Measurements from ENCODE around the gene SLC7A7. TPM values are rescaled to one million over a fixed set of nuclear protein-coding genes. Genes with fewer than 3 reads are reported as not detected.

The SLC7A7 gene
- total and polyA plus RNA-seq, 9 of the 15 experiments (the other 6 are each of a cell fraction or from before 2014, with no cell fraction given): 0.07 to 0.68 (median 0.41) TPM

DNA sequence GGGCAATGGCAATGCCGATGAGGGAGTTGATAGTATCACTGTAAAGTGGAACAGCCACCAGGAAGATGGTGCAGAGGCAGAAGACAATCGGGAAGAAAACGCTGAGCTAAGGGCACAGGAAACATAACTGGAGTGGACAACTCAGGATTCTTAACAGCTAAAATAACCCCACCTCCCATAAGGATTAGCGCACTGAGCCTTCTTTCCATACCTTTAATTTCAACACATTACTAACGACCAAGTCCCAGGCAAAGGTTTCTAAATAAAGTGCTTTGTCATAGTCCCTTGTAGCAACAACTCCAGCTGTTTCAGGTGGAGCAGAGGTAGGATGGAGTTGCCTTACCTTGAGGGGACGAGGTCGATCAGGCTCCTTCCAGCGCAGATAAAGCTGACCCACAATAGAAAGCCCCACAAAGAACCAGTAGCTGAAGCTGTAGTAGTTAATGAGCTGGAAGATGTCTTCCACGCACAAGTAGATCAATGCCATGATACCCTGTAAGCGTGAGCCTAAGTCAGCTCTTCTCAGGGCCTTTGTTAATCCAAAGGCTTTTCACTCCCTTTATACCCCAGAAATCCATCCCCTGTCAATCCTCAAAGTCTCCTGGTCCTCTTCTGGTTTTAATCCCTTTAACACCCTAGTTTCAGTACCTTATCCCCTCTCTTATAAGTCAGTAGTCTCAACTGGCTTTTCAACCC is 41.1 kb downstream of the SLC7A7 start (continued):
- no peak for TF ChIP-seq TAL1 (IDR thresholded peaks at IDR 0.05)
- no peak for TF ChIP-seq ARHGAP35 (IDR thresholded peaks at IDR 0.05; ENCODE audit: partially characterized antibody)
- peak; percentile 46 for TF ChIP-seq POLR2A (conservative IDR thresholded peaks at IDR 0.05)
- no peak for TF ChIP-seq ZNF76 (CRISPR knock-in tag; IDR thresholded peaks at IDR 0.05; ENCODE audit: borderline replicate concordance)
- no peak for TF ChIP-seq ZNF41 (CRISPR knock-in tag; conservative IDR thresholded peaks at IDR 0.05)
- 0 out of 2 replicates have a peak, but pooled peaks have one; percentile 22 for TF ChIP-seq NFE2 (IDR thresholded peaks at IDR 0.05; ENCODE audit: low read depth)
- 0 out of 2 replicates have a peak, but pooled peaks have one; percentile 28 for TF ChIP-seq POLR2G (IDR thresholded peaks at IDR 0.05; ENCODE audit: low read depth, low read length)

DNA sequence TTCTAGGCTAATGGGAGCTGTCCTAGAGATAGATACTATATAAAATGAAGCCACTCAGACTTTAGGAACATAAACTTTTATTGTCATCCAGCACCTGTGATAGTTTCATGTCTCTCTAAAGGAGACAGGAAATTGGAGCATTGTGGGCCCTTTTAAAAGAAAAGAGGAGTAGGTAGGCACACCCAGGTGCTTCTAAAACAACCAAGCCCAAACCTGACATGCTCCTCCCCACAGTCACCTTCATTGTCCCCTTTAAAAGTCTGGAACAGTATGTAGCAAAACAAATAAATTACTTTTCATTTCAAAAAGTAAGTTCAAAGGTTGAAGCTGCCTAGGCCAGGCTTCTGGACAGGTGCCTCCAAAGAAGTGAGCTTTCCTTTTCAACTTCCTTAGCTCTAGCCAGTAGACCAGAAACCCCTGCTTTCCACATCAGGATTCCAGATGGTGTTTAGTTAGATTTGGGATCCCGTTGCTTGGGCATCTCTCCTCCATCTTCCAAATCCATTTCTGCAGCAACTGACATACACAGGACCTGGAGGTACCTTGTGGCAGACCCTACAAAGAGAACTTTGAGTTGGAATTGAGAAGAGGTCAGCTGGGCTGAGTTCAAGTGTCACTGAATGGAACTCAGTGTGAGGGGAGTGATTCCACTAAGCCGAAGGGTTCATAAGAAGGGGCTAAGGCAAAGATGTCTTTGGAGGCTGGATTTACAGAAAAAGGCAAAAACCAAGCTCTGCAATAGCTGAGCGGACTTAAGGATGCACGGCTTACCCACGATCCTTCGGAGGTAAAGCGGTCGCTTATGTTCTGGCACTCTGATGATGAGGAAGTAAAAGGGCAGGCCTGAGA is 41.8 kb downstream of the SLC7A7 start:
- Histone ChIP-seq H3K27me3 (ENCODE audit: control insufficient read depth in 2 of 2, insufficient read depth in 2 of 2, low read length in 2 of 2) (no peaks in the 10 kb centered on the region), H3K9me1 (ENCODE audit: control insufficient read depth, insufficient read depth, low read length) (no peaks in the 10 kb centered on the region), H2AFZ (ENCODE audit: low read depth, low read length) (no peak overlapping the region), H4K20me1 (replicated peaks; ENCODE audit: control insufficient read depth, insufficient read depth, low read length) (no peaks in the 10 kb centered on the region), H3K9me3 (replicated peaks; ENCODE audit: control insufficient read depth, insufficient read depth, low read depth, low read length) (no peaks in the 10 kb centered on the region), H3K4me2 (ENCODE audit: insufficient read depth, low read length) (no peak overlapping the region), H3K79me2 (ENCODE audit: control insufficient read depth, insufficient read depth, low read length) (peaks cover 14% of the 10 kb centered on the region), H3K36me3 (ENCODE audit: control insufficient read depth, insufficient read depth, low read length) (peaks cover 54% of the 10 kb centered on the region), H3K27ac (ENCODE audit: extremely low read depth, low read depth, low read length) (no peak overlapping the region), H3K9ac (ENCODE audit: insufficient read depth in 1 of 2, low read depth in 2 of 2, low read length in 2 of 2) (no peak overlapping the region), H3K4me3 (no peak overlapping the region), H3K4me1 (replicated peaks in 1 of 2; ENCODE audit: control insufficient read depth in 2 of 2, insufficient read depth in 2 of 2, low read length in 2 of 2) (peaks cover 0 to 5% of the 10 kb centered on the region in 2 experiments; a peak in 2 of 5 replicates)
- 87% methylated on average over 8 of the region's 8 CpGs for WGBS (ENCODE audit: insufficient coverage, low coverage, missing lambda C conversion rate)
- ATAC-seq: peak; percentile 12; the same call in 1 of the 3 replicates
- POLR2A ChIA-PET: interaction anchor here (0.5 to 3.3 kb wide), 14 partner anchors 10 to 819 kb away, joined by 3 to 17 read pairs (median 4); partner anchors contain the start of genes ABHD4 and MRPL52
- CTCF ChIA-PET (ENCODE audit: low intra/inter-chr PET ratio): no interaction called here
- DNase-seq (ENCODE audit: extremely low read depth in 1 of 4, low spot score in 3 of 4): no peak
- in situ Hi-C loops (cut with MboI) (no loop called here), intact Hi-C loops (cut with micrococcal nuclease) (loop anchor here (10.0 kb wide), 1 partner anchor 491 kb away; no protein-coding TSS in a partner anchor)
- BruUV-seq (replicated peaks): no TSS peak
- FAIRE-seq: no peak
- TF ChIP-seq, protein P1, sequence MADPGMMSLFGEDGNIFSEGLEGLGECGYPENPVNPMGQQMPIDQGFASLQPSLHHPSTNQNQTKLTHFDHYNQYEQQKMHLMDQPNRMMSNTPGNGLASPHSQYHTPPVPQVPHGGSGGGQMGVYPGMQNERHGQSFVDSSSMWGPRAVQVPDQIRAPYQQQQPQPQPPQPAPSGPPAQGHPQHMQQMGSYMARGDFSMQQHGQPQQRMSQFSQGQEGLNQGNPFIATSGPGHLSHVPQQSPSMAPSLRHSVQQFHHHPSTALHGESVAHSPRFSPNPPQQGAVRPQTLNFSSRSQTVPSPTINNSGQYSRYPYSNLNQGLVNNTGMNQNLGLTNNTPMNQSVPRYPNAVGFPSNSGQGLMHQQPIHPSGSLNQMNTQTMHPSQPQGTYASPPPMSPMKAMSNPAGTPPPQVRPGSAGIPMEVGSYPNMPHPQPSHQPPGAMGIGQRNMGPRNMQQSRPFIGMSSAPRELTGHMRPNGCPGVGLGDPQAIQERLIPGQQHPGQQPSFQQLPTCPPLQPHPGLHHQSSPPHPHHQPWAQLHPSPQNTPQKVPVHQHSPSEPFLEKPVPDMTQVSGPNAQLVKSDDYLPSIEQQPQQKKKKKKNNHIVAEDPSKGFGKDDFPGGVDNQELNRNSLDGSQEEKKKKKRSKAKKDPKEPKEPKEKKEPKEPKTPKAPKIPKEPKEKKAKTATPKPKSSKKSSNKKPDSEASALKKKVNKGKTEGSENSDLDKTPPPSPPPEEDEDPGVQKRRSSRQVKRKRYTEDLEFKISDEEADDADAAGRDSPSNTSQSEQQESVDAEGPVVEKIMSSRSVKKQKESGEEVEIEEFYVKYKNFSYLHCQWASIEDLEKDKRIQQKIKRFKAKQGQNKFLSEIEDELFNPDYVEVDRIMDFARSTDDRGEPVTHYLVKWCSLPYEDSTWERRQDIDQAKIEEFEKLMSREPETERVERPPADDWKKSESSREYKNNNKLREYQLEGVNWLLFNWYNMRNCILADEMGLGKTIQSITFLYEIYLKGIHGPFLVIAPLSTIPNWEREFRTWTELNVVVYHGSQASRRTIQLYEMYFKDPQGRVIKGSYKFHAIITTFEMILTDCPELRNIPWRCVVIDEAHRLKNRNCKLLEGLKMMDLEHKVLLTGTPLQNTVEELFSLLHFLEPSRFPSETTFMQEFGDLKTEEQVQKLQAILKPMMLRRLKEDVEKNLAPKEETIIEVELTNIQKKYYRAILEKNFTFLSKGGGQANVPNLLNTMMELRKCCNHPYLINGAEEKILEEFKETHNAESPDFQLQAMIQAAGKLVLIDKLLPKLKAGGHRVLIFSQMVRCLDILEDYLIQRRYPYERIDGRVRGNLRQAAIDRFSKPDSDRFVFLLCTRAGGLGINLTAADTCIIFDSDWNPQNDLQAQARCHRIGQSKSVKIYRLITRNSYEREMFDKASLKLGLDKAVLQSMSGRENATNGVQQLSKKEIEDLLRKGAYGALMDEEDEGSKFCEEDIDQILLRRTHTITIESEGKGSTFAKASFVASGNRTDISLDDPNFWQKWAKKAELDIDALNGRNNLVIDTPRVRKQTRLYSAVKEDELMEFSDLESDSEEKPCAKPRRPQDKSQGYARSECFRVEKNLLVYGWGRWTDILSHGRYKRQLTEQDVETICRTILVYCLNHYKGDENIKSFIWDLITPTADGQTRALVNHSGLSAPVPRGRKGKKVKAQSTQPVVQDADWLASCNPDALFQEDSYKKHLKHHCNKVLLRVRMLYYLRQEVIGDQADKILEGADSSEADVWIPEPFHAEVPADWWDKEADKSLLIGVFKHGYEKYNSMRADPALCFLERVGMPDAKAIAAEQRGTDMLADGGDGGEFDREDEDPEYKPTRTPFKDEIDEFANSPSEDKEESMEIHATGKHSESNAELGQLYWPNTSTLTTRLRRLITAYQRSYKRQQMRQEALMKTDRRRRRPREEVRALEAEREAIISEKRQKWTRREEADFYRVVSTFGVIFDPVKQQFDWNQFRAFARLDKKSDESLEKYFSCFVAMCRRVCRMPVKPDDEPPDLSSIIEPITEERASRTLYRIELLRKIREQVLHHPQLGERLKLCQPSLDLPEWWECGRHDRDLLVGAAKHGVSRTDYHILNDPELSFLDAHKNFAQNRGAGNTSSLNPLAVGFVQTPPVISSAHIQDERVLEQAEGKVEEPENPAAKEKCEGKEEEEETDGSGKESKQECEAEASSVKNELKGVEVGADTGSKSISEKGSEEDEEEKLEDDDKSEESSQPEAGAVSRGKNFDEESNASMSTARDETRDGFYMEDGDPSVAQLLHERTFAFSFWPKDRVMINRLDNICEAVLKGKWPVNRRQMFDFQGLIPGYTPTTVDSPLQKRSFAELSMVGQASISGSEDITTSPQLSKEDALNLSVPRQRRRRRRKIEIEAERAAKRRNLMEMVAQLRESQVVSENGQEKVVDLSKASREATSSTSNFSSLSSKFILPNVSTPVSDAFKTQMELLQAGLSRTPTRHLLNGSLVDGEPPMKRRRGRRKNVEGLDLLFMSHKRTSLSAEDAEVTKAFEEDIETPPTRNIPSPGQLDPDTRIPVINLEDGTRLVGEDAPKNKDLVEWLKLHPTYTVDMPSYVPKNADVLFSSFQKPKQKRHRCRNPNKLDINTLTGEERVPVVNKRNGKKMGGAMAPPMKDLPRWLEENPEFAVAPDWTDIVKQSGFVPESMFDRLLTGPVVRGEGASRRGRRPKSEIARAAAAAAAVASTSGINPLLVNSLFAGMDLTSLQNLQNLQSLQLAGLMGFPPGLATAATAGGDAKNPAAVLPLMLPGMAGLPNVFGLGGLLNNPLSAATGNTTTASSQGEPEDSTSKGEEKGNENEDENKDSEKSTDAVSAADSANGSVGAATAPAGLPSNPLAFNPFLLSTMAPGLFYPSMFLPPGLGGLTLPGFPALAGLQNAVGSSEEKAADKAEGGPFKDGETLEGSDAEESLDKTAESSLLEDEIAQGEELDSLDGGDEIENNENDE (IDR thresholded peaks at IDR 0.05; ENCODE audit: low read depth, low read length): no peak
